HepG2 (cell line): ENCODE measurements around the gene FCRLA. TPM values are rescaled to one million over a fixed set of nuclear protein-coding genes. Genes with fewer than 3 reads are reported as not detected.
A peak's percentile ranks its signal among the peaks of the same experiment; 100 is the strongest.

Experiments used
- FOXC1 ChIP-seq: sonication (generic); formaldehyde crosslinking; IDR thresholded peaks from 2 replicates; pipeline ENCODE4 v1.8.0; 2022; ENCODE audit warnings: mild to moderate bottlenecking, missing genetic modification reagents, borderline replicate concordance
- KAT8 ChIP-seq: IDR thresholded peaks from 2 replicates; pipeline ENCODE4 v1.6.1; 2016; ENCODE audit warnings: missing genetic modification reagents, missing compliant biosample characterization
- MAFF ChIP-seq: IDR thresholded peaks from 2 replicates; pipeline ENCODE4 v1.6.1; 2011; ENCODE audit warnings: low read depth, low read length, improper control_type of control experiment
- MEIS1 ChIP-seq: sonication (generic); formaldehyde crosslinking; IDR thresholded peaks from 2 replicates; pipeline ENCODE4 v1.9.0; 2021; ENCODE audit warnings: mild to moderate bottlenecking, missing genetic modification reagents, moderate library complexity, borderline replicate concordance
- MTA1 ChIP-seq: sonication (generic); formaldehyde crosslinking; IDR thresholded peaks from 2 replicates; pipeline ENCODE4 v1.4.0; 2020; ENCODE audit warnings: missing genetic modification reagents, mild to moderate bottlenecking, borderline replicate concordance
- POLR2AphosphoS2 ChIP-seq: IDR thresholded peaks from 2 replicates; pipeline ENCODE4 v1.6.1; 2011; ENCODE audit warnings: low read depth, low read length, improper control_type of control experiment
- PTBP1 ChIP-seq: fragments of 200-400 bp; formaldehyde crosslinking; IDR thresholded peaks from 2 replicates; pipeline ENCODE4 v1.6.1; 2018; ENCODE audit warnings: low read length, low read depth; ENCODE audit not compliant: poor library complexity, severe bottlenecking
- RFX5 ChIP-seq: IDR thresholded peaks from 2 replicates; pipeline ENCODE4 v1.6.1; 2011; ENCODE audit warnings: low read depth, low read length, improper control_type of control experiment
- ZFP90 ChIP-seq: sonication (generic); formaldehyde crosslinking; IDR thresholded peaks from 2 replicates; pipeline ENCODE4 v1.8.0; 2022; ENCODE audit warnings: missing genetic modification reagents, mild to moderate bottlenecking, inconsistent platforms, borderline replicate concordance
- ZNF10 ChIP-seq: sonication (generic); formaldehyde crosslinking; IDR thresholded peaks from 2 replicates; pipeline ENCODE4 v1.4.0; 2020; ENCODE audit warnings: mild to moderate bottlenecking, low read depth, missing genetic modification reagents, borderline replicate concordance
- ZNF343 ChIP-seq: sonication (generic); formaldehyde crosslinking; IDR thresholded peaks from 2 replicates; pipeline ENCODE4 v1.4.0; 2020; ENCODE audit warnings: mild to moderate bottlenecking, missing genetic modification reagents
- ZNF432 ChIP-seq: sonication (generic); formaldehyde crosslinking; IDR thresholded peaks from 2 replicates; pipeline ENCODE4 v1.5.0; 2020; ENCODE audit warnings: missing genetic modification reagents, mild to moderate bottlenecking, borderline replicate concordance
- ZNF550 ChIP-seq: sonication (generic); formaldehyde crosslinking; IDR thresholded peaks from 2 replicates; pipeline ENCODE4 v1.4.0; 2020; ENCODE audit warnings: mild to moderate bottlenecking, missing genetic modification reagents, borderline replicate concordance
- ZNF768 ChIP-seq: sonication (generic); formaldehyde crosslinking; IDR thresholded peaks from 2 replicates; pipeline ENCODE4 v1.4.0; 2020; ENCODE audit warnings: missing genetic modification reagents
- polyA plus RNA-seq, 8 experiments: library from polyadenylated mRNA; depleted of rRNA in 3 of 8; stranded (reverse) in 7 of 8; unstranded in 1 of 8; fragments of >200 nt; fragmentation: Illumina TruSeq in 4 of 8; extraction: Trizol in 4 of 8; gene quantifications; 2 replicates each; pipeline versions ENCODE4 v1.2.1 to v1.2.3, GENCODE V29; 2011 to 2016; ENCODE audit warnings: low read depth in 4 of 8, missing spikeins in 1 of 8, mixed read lengths in 1 of 8; ENCODE audit not compliant: insufficient read depth in 1 of 8
- total RNA-seq, 5 experiments: library from RNA; depleted of rRNA; stranded (reverse); fragments of >200 nt; fragmentation: Illumina TruSeq; extraction: Trizol; gene quantifications; 2 replicates each; pipeline ENCODE4 v1.2.3, GENCODE V29; 2016; ENCODE audit warnings: low read depth in 1 of 5
- TF ChIP-seq, protein P1 (sequence below): sonication (generic); formaldehyde crosslinking; IDR thresholded peaks from 2 replicates; pipeline ENCODE4 v1.5.1; 2020; ENCODE audit warnings: mild to moderate bottlenecking, moderate library complexity, missing genetic modification reagents
- TF ChIP-seq, protein P2 (sequence below): sonication (generic); formaldehyde crosslinking; IDR thresholded peaks from 2 replicates; pipeline ENCODE4 v1.4.0; 2020; ENCODE audit warnings: low read depth, missing genetic modification reagents
- TF ChIP-seq, protein P3 (sequence below): sonication (generic); formaldehyde crosslinking; conservative IDR thresholded peaks from 2 replicates; pipeline ENCODE4 v1.4.0; 2020; ENCODE audit warnings: missing genetic modification reagents
- TF ChIP-seq, protein P4 (sequence below): IDR thresholded peaks from 2 replicates; pipeline ENCODE4 v1.6.1; 2012; ENCODE audit warnings: inconsistent platforms
- TF ChIP-seq, protein P5 (sequence below): sonication (generic); formaldehyde crosslinking; IDR thresholded peaks from 2 replicates; pipeline ENCODE4 v1.8.0; 2022; ENCODE audit warnings: mild to moderate bottlenecking, missing genetic modification reagents, borderline replicate concordance
- TF ChIP-seq, protein P6 (sequence below): sonication (generic); formaldehyde crosslinking; IDR thresholded peaks from 2 replicates; pipeline ENCODE4 v1.8.0; 2022; ENCODE audit warnings: mild to moderate bottlenecking, missing genetic modification reagents; ENCODE audit not compliant: insufficient replicate concordance

Gene FCRLA
- total and polyA plus RNA-seq, 2 of the 13 experiments (the other 11 are each of a cell fraction or from before 2014, with no cell fraction given) = not detected

DNA sequence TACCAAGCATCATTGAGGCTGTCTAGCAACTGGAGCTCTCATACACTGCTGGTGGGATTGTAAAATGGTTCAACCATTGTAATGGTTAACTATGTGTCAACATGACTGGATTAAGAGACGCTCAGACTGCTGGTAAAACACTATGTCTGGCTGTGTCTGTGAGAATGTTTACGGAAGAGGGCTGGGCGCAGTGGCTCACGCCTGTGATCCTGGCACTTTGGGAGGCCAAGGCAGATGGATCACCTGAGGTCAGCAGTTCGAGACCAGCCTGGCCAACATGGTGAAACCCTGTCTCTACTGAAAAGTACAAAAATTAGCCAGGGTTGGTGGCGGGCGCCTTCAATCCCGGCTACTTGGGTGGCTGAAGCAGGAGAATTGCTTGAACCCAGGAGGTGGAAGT, 4.8 kb upstream of the FCRLA start (continued):
- TF ChIP-seq, protein P1, sequence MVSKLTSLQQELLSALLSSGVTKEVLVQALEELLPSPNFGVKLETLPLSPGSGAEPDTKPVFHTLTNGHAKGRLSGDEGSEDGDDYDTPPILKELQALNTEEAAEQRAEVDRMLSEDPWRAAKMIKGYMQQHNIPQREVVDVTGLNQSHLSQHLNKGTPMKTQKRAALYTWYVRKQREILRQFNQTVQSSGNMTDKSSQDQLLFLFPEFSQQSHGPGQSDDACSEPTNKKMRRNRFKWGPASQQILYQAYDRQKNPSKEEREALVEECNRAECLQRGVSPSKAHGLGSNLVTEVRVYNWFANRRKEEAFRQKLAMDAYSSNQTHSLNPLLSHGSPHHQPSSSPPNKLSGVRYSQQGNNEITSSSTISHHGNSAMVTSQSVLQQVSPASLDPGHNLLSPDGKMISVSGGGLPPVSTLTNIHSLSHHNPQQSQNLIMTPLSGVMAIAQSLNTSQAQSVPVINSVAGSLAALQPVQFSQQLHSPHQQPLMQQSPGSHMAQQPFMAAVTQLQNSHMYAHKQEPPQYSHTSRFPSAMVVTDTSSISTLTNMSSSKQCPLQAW = peak; percentile 98
- TF ChIP-seq RFX5 (no peak), PTBP1 (no peak), FOXC1 (CRISPR knock-in tag) (no peak), ZNF10 (no peak), MAFF (no peak), KAT8 (CRISPR knock-in tag) (peak; percentile 79; the same call in 1 of the 2 replicates), ZFP90 (CRISPR knock-in tag) (no peak), ZNF768 (CRISPR knock-in tag) (no peak), ZNF432 (no peak), ZNF343 (CRISPR knock-in tag) (no peak), MTA1 (CRISPR knock-in tag) (no peak; the same call in 1 of the 2 replicates), POLR2AphosphoS2 (no peak), MEIS1 (0 out of 2 replicates have a peak, but pooled peaks have one; percentile 67), ZNF550 (CRISPR knock-in tag) (no peak)
- TF ChIP-seq, protein P2, sequence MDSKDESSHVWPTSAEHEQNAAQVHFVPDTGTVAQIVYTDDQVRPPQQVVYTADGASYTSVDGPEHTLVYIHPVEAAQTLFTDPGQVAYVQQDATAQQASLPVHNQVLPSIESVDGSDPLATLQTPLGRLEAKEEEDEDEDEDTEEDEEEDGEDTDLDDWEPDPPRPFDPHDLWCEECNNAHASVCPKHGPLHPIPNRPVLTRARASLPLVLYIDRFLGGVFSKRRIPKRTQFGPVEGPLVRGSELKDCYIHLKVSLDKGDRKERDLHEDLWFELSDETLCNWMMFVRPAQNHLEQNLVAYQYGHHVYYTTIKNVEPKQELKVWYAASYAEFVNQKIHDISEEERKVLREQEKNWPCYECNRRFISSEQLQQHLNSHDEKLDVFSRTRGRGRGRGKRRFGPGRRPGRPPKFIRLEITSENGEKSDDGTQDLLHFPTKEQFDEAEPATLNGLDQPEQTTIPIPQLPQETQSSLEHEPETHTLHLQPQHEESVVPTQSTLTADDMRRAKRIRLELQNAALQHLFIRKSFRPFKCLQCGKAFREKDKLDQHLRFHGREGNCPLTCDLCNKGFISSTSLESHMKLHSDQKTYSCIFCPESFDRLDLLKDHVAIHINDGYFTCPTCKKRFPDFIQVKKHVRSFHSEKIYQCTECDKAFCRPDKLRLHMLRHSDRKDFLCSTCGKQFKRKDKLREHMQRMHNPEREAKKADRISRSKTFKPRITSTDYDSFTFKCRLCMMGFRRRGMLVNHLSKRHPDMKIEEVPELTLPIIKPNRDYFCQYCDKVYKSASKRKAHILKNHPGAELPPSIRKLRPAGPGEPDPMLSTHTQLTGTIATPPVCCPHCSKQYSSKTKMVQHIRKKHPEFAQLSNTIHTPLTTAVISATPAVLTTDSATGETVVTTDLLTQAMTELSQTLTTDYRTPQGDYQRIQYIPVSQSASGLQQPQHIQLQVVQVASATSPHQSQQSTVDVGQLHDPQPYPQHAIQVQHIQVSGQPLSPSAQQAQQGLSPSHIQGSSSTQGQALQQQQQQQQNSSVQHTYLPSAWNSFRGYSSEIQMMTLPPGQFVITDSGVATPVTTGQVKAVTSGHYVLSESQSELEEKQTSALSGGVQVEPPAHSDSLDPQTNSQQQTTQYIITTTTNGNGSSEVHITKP (CRISPR knock-in tag) = peak; percentile 84
- TF ChIP-seq, protein P3, sequence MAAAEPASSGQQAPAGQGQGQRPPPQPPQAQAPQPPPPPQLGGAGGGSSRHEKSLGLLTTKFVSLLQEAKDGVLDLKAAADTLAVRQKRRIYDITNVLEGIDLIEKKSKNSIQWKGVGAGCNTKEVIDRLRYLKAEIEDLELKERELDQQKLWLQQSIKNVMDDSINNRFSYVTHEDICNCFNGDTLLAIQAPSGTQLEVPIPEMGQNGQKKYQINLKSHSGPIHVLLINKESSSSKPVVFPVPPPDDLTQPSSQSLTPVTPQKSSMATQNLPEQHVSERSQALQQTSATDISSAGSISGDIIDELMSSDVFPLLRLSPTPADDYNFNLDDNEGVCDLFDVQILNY (CRISPR knock-in tag) = no peak
- TF ChIP-seq, protein P4, sequence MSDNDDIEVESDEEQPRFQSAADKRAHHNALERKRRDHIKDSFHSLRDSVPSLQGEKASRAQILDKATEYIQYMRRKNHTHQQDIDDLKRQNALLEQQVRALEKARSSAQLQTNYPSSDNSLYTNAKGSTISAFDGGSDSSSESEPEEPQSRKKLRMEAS = peak; percentile 45; the same call in 1 of the 2 replicates
- TF ChIP-seq, protein P5, sequence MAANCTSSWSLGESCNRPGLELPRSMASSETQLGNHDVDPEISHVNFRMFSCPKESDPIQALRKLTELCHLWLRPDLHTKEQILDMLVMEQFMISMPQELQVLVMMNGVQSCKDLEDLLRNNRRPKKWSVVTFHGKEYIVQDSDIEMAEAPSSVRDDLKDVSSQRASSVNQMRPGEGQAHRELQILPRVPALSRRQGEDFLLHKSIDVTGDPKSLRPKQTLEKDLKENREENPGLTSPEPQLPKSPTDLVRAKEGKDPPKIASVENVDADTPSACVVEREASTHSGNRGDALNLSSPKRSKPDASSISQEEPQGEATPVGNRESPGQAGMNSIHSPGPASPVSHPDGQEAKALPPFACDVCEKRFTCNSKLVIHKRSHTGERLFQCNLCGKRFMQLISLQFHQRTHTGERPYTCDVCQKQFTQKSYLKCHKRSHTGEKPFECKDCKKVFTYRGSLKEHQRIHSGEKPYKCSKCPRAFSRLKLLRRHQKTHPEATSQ (CRISPR knock-in tag) = no peak
- TF ChIP-seq, protein P6, sequence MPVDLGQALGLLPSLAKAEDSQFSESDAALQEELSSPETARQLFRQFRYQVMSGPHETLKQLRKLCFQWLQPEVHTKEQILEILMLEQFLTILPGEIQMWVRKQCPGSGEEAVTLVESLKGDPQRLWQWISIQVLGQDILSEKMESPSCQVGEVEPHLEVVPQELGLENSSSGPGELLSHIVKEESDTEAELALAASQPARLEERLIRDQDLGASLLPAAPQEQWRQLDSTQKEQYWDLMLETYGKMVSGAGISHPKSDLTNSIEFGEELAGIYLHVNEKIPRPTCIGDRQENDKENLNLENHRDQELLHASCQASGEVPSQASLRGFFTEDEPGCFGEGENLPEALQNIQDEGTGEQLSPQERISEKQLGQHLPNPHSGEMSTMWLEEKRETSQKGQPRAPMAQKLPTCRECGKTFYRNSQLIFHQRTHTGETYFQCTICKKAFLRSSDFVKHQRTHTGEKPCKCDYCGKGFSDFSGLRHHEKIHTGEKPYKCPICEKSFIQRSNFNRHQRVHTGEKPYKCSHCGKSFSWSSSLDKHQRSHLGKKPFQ (CRISPR knock-in tag) = no peak
